Type B pancreatic cell (in vitro differentiated cells): ENCODE results near the gene PDE4C. TPM values are rescaled to one million over a fixed set of nuclear protein-coding genes. Genes with fewer than 3 reads are reported as not detected.

Experiments
- DNase-seq: peaks from one replicate; pipeline ENCODE4 v3.0.0; 2021; ENCODE audit warnings: mixed read lengths; ENCODE audit not compliant: unreplicated experiment; ENCODE audit errors: extremely low spot score
- H3K27ac Mint-ChIP-seq: 2 replicates; pipeline ENCODE4 v1.8.0; 2021; ENCODE audit warnings: mild to moderate bottlenecking, mixed read lengths
- H3K27me3 Mint-ChIP-seq: 2 replicates; pipeline ENCODE4 v1.8.0; 2021; ENCODE audit warnings: mixed read lengths
- H3K36me3 Mint-ChIP-seq: 2 replicates; pipeline ENCODE4 v1.8.0; 2021; ENCODE audit warnings: mixed read lengths
- H3K4me1 Mint-ChIP-seq: one replicate; pipeline ENCODE4 v1.8.0; 2021; ENCODE audit warnings: mixed read lengths; ENCODE audit not compliant: unreplicated experiment
- H3K4me3 Mint-ChIP-seq: 2 replicates; pipeline ENCODE4 v1.8.0; 2021; ENCODE audit warnings: mild to moderate bottlenecking, mixed read lengths
- H3K9me3 Mint-ChIP-seq: 2 replicates; pipeline ENCODE4 v1.8.0; 2021; ENCODE audit warnings: mixed read lengths
- total RNA-seq: library from RNA; stranded (reverse); gene quantifications from 2 replicates; pipeline ENCODE4 v1.2.1, GENCODE V29; 2021; ENCODE audit warnings: low replicate concordance
- TF ChIP-seq, protein P1 (sequence below): fragments of 200-600 bp; sonication (generic); conservative IDR thresholded peaks from 2 replicates; pipeline ENCODE4 v1.5.0; 2021; ENCODE audit warnings: antibody characterized with exemption, mild to moderate bottlenecking

Gene PDE4C
- total RNA-seq, 1 donor from 2014 or later = 0.89 TPM

DNA sequence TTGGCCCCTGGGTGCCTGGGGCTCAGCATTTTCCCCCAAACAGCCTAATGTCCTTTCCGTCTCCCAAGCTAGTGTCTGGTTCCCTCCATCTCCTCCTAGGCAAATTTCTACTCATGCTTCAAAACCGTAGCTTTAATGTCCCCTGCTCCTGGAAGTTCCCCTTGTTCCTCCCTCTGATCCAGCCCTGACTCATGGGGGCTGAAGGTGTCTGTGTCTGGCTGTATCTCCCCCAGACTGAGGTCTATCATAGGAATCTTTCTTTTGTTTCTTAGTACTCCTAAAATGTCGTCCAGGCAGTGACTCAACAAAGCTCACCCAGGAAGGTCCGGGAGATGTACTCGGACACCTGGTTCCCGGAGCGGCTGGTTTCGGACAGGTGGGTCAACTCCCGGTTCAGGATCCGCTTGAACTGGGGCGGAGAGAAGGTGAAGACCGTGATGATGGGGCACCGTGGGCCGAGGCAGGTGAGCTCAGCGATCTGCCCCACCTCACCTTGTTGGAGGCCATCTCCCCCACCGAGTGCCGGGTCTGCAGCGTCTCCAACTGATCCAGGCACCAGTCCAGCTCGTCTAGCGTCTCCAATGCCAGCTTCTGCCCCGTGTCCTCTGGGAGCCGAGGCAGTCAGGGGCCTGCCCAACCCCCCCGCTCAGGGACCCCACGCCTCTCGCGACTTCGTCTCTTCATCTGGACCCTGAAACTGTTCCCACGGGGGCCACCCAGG, 6.2 kb downstream of the PDE4C start:
- H3K27ac Mint-ChIP-seq = no peak overlapping the region
- no peaks in the 10 kb centered on the region for H3K36me3 Mint-ChIP-seq
- peaks cover 49% of the 10 kb centered on the region for H3K27me3 Mint-ChIP-seq
- TF ChIP-seq, protein P1, sequence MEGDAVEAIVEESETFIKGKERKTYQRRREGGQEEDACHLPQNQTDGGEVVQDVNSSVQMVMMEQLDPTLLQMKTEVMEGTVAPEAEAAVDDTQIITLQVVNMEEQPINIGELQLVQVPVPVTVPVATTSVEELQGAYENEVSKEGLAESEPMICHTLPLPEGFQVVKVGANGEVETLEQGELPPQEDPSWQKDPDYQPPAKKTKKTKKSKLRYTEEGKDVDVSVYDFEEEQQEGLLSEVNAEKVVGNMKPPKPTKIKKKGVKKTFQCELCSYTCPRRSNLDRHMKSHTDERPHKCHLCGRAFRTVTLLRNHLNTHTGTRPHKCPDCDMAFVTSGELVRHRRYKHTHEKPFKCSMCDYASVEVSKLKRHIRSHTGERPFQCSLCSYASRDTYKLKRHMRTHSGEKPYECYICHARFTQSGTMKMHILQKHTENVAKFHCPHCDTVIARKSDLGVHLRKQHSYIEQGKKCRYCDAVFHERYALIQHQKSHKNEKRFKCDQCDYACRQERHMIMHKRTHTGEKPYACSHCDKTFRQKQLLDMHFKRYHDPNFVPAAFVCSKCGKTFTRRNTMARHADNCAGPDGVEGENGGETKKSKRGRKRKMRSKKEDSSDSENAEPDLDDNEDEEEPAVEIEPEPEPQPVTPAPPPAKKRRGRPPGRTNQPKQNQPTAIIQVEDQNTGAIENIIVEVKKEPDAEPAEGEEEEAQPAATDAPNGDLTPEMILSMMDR = no peak
- no peak for DNase-seq
- no peak overlapping the region for H3K4me3 Mint-ChIP-seq
- peaks cover 8% of the 10 kb centered on the region for H3K4me1 Mint-ChIP-seq
- H3K9me3 Mint-ChIP-seq = no peaks in the 10 kb centered on the region

DNA sequence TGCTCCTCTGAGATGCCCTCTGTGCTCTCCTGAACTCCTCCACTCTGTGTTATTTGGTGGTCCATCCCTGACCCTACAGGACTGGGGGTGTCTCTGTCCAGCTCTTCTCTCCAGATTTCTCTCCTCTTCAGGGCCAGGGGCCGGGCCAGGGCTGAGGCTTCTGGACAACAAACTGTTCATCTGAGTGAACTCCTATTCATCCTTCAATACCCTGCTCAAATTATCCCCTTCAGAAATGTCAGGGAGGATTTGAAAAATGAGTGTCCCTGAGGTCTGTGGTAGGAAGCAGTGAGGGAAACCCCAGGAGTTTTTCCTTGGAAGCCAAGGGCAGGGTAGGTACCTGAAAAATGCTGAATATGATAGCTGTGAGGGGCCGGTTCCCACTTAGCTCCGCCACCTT, 7.6 kb downstream of the PDE4C start:
- Mint-ChIP-seq H3K9me3 (no peaks in the 10 kb centered on the region), H3K36me3 (no peaks in the 10 kb centered on the region), H3K27ac (no peak overlapping the region), H3K4me1 (no peaks in the 10 kb centered on the region), H3K4me3 (no peak overlapping the region), H3K27me3 (peaks cover 46% of the 10 kb centered on the region)
- TF ChIP-seq, protein P1 = no peak
- no peak for DNase-seq

DNA sequence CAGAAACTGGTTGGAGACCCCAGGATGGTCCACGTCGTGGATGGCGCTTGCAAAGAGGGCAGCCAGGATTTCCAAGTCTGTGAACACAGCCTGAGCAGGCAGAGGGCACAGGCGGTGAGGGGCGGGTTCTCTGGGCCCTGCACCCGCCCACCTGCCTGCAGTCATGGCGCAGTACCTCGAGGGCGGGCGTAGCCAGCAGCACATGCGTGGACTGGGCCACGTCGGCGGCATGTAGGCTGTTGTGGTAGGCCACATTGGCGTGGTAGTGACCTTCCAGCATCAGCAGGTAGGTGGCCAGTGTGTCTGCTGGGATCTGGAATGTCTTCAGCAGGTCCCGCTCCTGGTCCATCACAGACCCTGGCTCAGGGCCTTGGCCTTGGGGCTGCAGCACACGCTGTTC, 8.1 kb downstream of the PDE4C start:
- Mint-ChIP-seq H3K4me1 (no peaks in the 10 kb centered on the region), H3K9me3 (no peaks in the 10 kb centered on the region), H3K27me3 (peaks cover 46% of the 10 kb centered on the region), H3K27ac (no peak overlapping the region), H3K4me3 (no peak overlapping the region), H3K36me3 (no peaks in the 10 kb centered on the region)
- no peak for DNase-seq
- TF ChIP-seq, protein P1 = no peak

DNA sequence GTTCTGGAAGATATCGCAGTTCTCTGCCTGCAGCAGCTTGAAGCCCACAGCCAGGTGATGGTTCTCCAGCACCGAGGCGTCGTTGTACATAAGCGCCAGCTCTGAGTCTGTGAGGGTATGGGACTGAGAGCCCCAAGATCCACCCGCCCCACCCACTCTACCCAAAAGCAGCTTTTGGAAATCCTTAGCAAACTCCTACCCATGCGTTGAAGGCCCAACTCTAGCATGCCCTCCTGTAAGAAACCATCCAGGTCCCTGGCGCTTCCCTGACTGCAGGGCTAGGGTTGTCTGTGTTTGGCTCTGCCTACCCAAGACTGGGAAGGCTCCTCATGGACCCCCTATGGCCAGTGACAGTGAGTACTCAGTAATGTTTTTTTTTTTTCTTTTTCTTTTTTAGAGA, 9.4 kb downstream of the PDE4C start:
- DNase-seq = no peak
- Mint-ChIP-seq H3K27me3 (peaks cover 39% of the 10 kb centered on the region), H3K4me3 (no peak overlapping the region), H3K9me3 (no peaks in the 10 kb centered on the region), H3K4me1 (no peaks in the 10 kb centered on the region), H3K27ac (no peak overlapping the region), H3K36me3 (no peaks in the 10 kb centered on the region)
- TF ChIP-seq, protein P1 = no peak

DNA sequence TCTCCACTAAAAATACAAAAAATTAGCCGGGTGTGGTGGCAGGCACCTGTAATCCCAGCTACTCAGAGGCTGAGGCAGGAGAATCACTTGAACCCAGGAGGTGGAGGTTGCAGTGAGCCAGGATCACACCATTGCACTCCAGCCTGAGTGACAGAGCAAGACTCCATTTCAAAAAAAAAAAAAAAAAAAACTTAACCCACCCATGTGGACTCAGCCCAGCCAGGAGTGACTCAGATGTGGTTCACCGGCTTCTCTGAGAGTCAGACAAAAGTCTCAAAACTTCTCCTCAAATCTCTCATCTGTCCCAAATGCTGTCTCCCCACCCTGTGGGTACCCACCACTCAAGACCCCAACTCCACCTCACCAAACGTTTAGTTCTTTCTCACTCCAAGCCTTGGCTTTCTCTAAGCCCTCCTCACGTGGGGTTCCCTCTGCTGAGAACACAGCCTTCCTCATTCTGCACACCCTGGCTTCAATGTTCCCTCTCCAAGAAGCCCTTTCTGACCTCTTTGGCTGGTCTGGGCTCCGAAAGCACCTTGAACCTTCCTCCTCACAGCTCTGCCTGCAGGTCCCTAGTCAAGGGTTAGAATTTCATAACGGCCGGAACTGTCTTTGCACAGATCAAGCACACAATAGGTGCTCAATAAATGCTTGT, 11.3 kb downstream of the PDE4C start:
- Mint-ChIP-seq H3K4me1 (no peaks in the 10 kb centered on the region), H3K4me3 (no peak overlapping the region), H3K27me3 (peaks cover 33% of the 10 kb centered on the region), H3K36me3 (no peaks in the 10 kb centered on the region), H3K27ac (no peak overlapping the region), H3K9me3 (no peaks in the 10 kb centered on the region)
- no peak for DNase-seq
- TF ChIP-seq, protein P1 = no peak
